Activated T-helper 1 cell treated with anti-CD3 and anti-CD28 coated beads, Interleukin-12 subunit alpha, Interleukin-12 subunit beta, Interleukin-2, Interleukin-4 antibody, amounts not matched to agents 30 ng/mL and 10 ng/mL and 1 ng/mL, durations not matched to agents 14 hours and 24 hours and 36 hours (primary cell): ENCODE results near the gene PUM1. TPM values are rescaled to one million over a fixed set of nuclear protein-coding genes. Genes with fewer than 3 reads are reported as not detected.
"Not testable (repeated sequence)": the region's sequence is repeated elsewhere in the genome, so short reads cannot be mapped to it uniquely, and the experiment has no call there.

Experiments
- DNase-seq: peaks from one replicate; pipeline ENCODE4 v3.0.0; 2021; ENCODE audit warnings: low spot score
- H3K27ac Mint-ChIP-seq: one replicate; pipeline ENCODE4 v1.8.0; 2021; ENCODE audit warnings: mild to moderate bottlenecking, mixed read lengths
- H3K27me3 Mint-ChIP-seq: one replicate; pipeline ENCODE4 v1.8.0; 2022; ENCODE audit warnings: mild to moderate bottlenecking, moderate library complexity, mixed read lengths; ENCODE audit not compliant: insufficient read depth
- H3K36me3 Mint-ChIP-seq: one replicate; pipeline ENCODE4 v1.8.0; 2021; ENCODE audit warnings: low read depth, mixed read lengths
- H3K4me1 Mint-ChIP-seq: one replicate; pipeline ENCODE4 v1.8.0; 2021; ENCODE audit warnings: low read depth, mixed read lengths
- H3K4me3 Mint-ChIP-seq: one replicate; pipeline ENCODE4 v1.8.0; 2021; ENCODE audit warnings: mild to moderate bottlenecking, moderate library complexity, mixed read lengths
- H3K9me3 Mint-ChIP-seq: one replicate; pipeline ENCODE4 v1.8.0; 2021; ENCODE audit warnings: mixed read lengths
- intact Hi-C: fragments of 100-400 bp; cut with micrococcal nuclease; formaldehyde crosslinking; loops from one replicate; pipeline ENCODE4 v1.15.1; 2024
- total RNA-seq: library from RNA; stranded (reverse); gene quantifications from 2 replicates; pipeline ENCODE4 v1.2.3, GENCODE V29; 2022

PUM1 gene
- total RNA-seq, 1 donor from 2014 or later: 130 TPM

GRCh38 chr1:30975217-30975616, 90.3 kb downstream of the PUM1 start:
- Mint-ChIP-seq H3K27me3 (no peaks in the 10 kb centered on the region), H3K9me3 (no peaks in the 10 kb centered on the region), H3K36me3 (peaks cover 52% of the 10 kb centered on the region), H3K4me3 (no peak overlapping the region), H3K4me1 (peaks cover 49% of the 10 kb centered on the region), H3K27ac (no peak overlapping the region)
- no peak for DNase-seq
- intact Hi-C loops: no loop called here

DNA sequence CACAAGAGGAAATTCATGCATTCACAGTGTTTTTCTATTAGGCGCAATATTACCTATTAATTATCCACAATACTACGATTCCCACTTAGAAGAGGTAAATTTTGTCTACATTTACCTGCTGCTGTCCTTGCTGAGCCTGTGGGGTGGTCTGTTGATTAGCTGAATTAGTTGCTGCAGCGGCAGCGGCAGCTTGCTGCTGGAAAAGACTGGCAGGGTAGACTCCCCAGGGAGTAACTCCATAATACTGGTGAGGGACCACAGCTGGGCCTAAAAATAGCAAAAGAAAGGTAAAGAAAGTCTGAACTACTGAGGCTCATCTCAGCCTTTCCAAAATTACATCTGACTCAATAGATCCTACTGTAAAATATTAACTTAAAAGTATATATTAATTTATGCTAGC, 91.0 kb downstream of the PUM1 start:
- intact Hi-C loops: no loop called here
- H3K9me3 Mint-ChIP-seq: no peaks in the 10 kb centered on the region
- H3K36me3 Mint-ChIP-seq: peaks cover 49% of the 10 kb centered on the region
- DNase-seq: no peak
- no peaks in the 10 kb centered on the region for H3K27me3 Mint-ChIP-seq
- peaks cover 49% of the 10 kb centered on the region for H3K4me1 Mint-ChIP-seq
- H3K4me3 Mint-ChIP-seq: no peak overlapping the region
- H3K27ac Mint-ChIP-seq: no peak overlapping the region

DNA sequence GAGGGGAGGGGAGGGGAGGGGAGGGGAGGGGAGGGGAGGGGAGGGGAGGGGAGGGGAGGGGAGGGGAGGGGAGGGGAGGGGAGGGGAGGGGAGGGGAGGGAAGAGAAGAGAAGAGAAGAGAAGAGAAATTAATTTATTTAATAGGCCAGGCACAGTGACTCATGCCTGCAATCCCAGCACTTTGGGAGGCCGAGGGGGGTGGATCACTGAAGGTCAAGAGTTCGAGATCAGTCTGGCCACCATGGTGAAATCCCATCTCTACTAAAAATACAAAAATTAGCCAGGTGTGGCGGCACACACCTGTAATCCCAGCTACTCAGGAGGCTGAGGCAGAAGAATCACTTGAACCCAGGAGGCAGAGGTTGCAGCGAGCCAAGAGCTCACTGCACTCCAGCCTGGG, 93.2 kb downstream of the PUM1 start:
- H3K9me3 Mint-ChIP-seq, H3K27me3 Mint-ChIP-seq, H3K27ac Mint-ChIP-seq, intact Hi-C loops, H3K4me3 Mint-ChIP-seq, DNase-seq: not testable (repeated sequence)
- peaks cover 47% of the 10 kb centered on the region for H3K36me3 Mint-ChIP-seq
- H3K4me1 Mint-ChIP-seq: peaks cover 39% of the 10 kb centered on the region

DNA sequence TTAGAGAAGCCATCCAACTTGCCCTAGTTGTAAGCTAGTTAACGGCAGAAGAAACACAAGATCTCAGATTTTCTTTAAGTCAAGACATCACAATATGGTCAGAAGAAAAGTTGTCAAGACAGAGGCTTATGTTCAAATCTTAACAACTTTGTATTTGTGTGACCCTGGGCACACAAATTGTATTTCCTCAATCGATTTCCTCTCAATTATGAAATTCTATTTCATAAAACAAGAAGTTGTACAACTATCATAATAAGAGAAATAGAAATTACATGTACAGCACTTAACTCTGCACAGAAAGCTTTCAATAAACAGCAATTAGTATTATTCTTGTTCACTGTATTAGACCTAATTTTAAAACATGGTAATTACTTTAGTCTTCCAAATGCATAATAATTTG, 94.0 kb downstream of the PUM1 start:
- Mint-ChIP-seq H3K4me1 (peaks cover 39% of the 10 kb centered on the region), H3K27me3 (no peaks in the 10 kb centered on the region), H3K9me3 (no peaks in the 10 kb centered on the region), H3K4me3 (no peak overlapping the region), H3K36me3 (peaks cover 49% of the 10 kb centered on the region), H3K27ac (no peak overlapping the region)
- DNase-seq: no peak
- intact Hi-C loops: no loop called here

- DNase-seq: no peak
- peaks cover 33% of the 10 kb centered on the region for H3K4me1 Mint-ChIP-seq
- no peak overlapping the region for H3K27ac Mint-ChIP-seq
- intact Hi-C loops: no loop called here
- no peaks in the 10 kb centered on the region for H3K27me3 Mint-ChIP-seq
- H3K4me3 Mint-ChIP-seq: no peak overlapping the region
- H3K9me3 Mint-ChIP-seq: no peaks in the 10 kb centered on the region
- peaks cover 50% of the 10 kb centered on the region for H3K36me3 Mint-ChIP-seq
These were observed 95.6 kb downstream of the PUM1 start for GRCh38 chr1:30969903-30970302.

- DNase-seq: no peak
- H3K27me3 Mint-ChIP-seq: no peaks in the 10 kb centered on the region
- no peaks in the 10 kb centered on the region for H3K9me3 Mint-ChIP-seq
- peaks cover 53% of the 10 kb centered on the region for H3K36me3 Mint-ChIP-seq
- intact Hi-C loops: no loop called here
- peaks cover 33% of the 10 kb centered on the region for H3K4me1 Mint-ChIP-seq
- H3K27ac Mint-ChIP-seq: peak overlapping the region; percentile 52
- no peak overlapping the region for H3K4me3 Mint-ChIP-seq
These were observed 97.1 kb downstream of the PUM1 start for GRCh38 chr1:30968220-30968971.

GRCh38 chr1:30966690-30967369, 98.7 kb downstream of the PUM1 start:
- no peak for DNase-seq
- Mint-ChIP-seq H3K27me3 (no peaks in the 10 kb centered on the region), H3K27ac (no peak overlapping the region), H3K4me1 (peaks cover 33% of the 10 kb centered on the region), H3K4me3 (no peak overlapping the region), H3K36me3 (peaks cover 61% of the 10 kb centered on the region), H3K9me3 (no peaks in the 10 kb centered on the region)
- intact Hi-C loops: no loop called here

- H3K27ac Mint-ChIP-seq: no peak overlapping the region
- intact Hi-C loops: no loop called here
- peaks cover 60% of the 10 kb centered on the region for H3K36me3 Mint-ChIP-seq
- no peaks in the 10 kb centered on the region for H3K9me3 Mint-ChIP-seq
- no peak overlapping the region for H3K4me3 Mint-ChIP-seq
- peaks cover 31% of the 10 kb centered on the region for H3K4me1 Mint-ChIP-seq
- H3K27me3 Mint-ChIP-seq: no peaks in the 10 kb centered on the region
- DNase-seq: no peak
These were observed 99.5 kb downstream of the PUM1 start for GRCh38 chr1:30965924-30966599.

DNA sequence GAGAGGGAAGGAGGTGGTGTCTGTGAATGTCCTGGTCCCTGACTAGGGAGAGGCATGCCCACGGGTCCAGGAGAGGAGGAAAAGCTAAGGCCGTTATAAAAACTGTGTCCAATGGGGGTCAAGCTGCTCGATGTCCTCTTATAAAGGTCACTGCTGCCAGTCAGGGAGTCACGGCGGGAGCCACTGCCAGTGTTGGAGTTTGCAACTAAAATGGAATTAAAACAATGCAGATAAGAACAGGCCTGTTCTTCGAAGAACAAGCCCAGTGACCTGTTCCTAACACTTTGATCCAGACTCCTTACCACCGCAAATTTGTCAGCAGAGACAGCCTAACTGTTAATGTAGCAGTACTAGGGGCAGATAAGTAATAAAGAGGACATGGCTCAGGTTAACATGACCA, 100.8 kb downstream of the PUM1 start:
- intact Hi-C loops: no loop called here
- Mint-ChIP-seq H3K27me3 (no peaks in the 10 kb centered on the region), H3K9me3 (no peaks in the 10 kb centered on the region), H3K36me3 (peaks cover 65% of the 10 kb centered on the region), H3K4me1 (peaks cover 18% of the 10 kb centered on the region), H3K27ac (no peak overlapping the region), H3K4me3 (no peak overlapping the region)
- DNase-seq: no peak

- DNase-seq: no peak
- Mint-ChIP-seq H3K4me3 (no peak overlapping the region), H3K27ac (peak overlapping the region; percentile 9), H3K36me3 (peaks cover 63% of the 10 kb centered on the region), H3K4me1 (peaks cover 13% of the 10 kb centered on the region), H3K9me3 (no peaks in the 10 kb centered on the region), H3K27me3 (no peaks in the 10 kb centered on the region)
- intact Hi-C loops: no loop called here
These were observed 102.7 kb downstream of the PUM1 start for GRCh38 chr1:30962609-30963508.

- intact Hi-C loops: no loop called here
- no peak overlapping the region for H3K27ac Mint-ChIP-seq
- H3K4me3 Mint-ChIP-seq: no peak overlapping the region
- no peaks in the 10 kb centered on the region for H3K27me3 Mint-ChIP-seq
- peaks cover 47% of the 10 kb centered on the region for H3K36me3 Mint-ChIP-seq
- no peak for DNase-seq
- peaks cover 5% of the 10 kb centered on the region for H3K4me1 Mint-ChIP-seq
- no peaks in the 10 kb centered on the region for H3K9me3 Mint-ChIP-seq
These were observed 107.8 kb downstream of the PUM1 start for GRCh38 chr1:30957560-30958222.

DNA sequence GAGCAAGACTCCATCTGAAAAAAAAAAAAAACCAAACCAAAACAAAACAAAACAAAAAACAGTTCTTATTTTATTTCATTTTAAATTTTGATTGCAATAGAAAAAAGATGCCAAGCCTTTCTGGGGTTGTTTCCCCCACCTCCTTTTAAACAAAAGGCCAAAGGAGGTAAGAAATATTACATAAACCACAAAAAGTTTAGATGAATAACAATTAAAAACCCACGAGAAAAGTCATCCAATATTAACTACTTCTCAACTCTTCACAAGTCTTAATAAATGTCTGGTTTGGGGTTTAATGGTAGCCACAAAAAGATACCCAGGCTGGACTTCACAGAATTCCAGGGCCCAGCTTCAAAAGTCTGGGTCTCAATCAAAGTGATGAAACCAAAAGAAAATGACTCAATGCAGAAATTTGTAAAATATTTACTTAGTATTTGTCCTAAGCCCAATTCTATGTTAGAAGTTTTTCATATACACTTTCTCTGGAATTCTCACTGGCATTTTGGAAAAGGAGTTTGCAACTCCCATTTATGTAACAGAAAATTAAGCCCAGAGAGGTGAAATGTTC, 110.0 kb downstream of the PUM1 start:
- Mint-ChIP-seq H3K27me3 (no peaks in the 10 kb centered on the region), H3K36me3 (peaks cover 58% of the 10 kb centered on the region), H3K27ac (no peak overlapping the region), H3K9me3 (no peaks in the 10 kb centered on the region), H3K4me1 (peaks cover 17% of the 10 kb centered on the region), H3K4me3 (no peak overlapping the region)
- no peak for DNase-seq
- intact Hi-C loops: no loop called here
